IPS-20b (cell line): Measurements from ENCODE around the gene KRT15.

Experiments
- H3K27ac ChIP-seq: one replicate; pipeline ENCODE4 v1.5.1; 2013; ENCODE audit warnings: low read length
- H3K27me3 ChIP-seq: 2 replicates; pipeline ENCODE4 v1.6.1; 2013; ENCODE audit warnings: mild to moderate bottlenecking, low read length, inconsistent platforms; ENCODE audit not compliant: insufficient read depth
- H3K36me3 ChIP-seq: 2 replicates; pipeline ENCODE4 v1.6.1; 2013; ENCODE audit warnings: low read depth, mild to moderate bottlenecking, inconsistent platforms, low read length, moderate library complexity; ENCODE audit not compliant: insufficient read depth
- H3K4me1 ChIP-seq: 2 replicates; pipeline ENCODE4 v1.6.1; 2013; ENCODE audit warnings: mild to moderate bottlenecking, control low read depth, inconsistent platforms, low read length, moderate library complexity; ENCODE audit not compliant: insufficient read depth
- H3K4me3 ChIP-seq: 2 replicates; pipeline ENCODE4 v1.5.1; 2013; ENCODE audit warnings: mild to moderate bottlenecking, low read length, inconsistent platforms
- H3K9ac ChIP-seq: 2 replicates; pipeline ENCODE4 v1.6.1; 2013; ENCODE audit warnings: low read depth, mild to moderate bottlenecking, inconsistent platforms, low read length, moderate library complexity
- H3K9me3 ChIP-seq: 2 replicates; pipeline ENCODE4 v1.6.1; 2013; ENCODE audit warnings: mild to moderate bottlenecking, low read depth, low read length, inconsistent platforms; ENCODE audit not compliant: insufficient read depth

KRT15 gene

GRCh38 chr17:41498276-41498675 lies 20.4 kb downstream of the KRT15 start:
- Histone ChIP-seq H3K36me3 (no peaks in the 10 kb centered on the region), H3K4me3 (no peak overlapping the region), H3K9ac (no peak overlapping the region), H3K27ac (no peak overlapping the region), H3K27me3 (no peaks in the 10 kb centered on the region), H3K4me1 (peaks cover 10% of the 10 kb centered on the region; the same call in 1 of the 2 replicates), H3K9me3 (no peaks in the 10 kb centered on the region)

GRCh38 chr17:41496803-41497484 lies 21.7 kb downstream of the KRT15 start:
- H3K36me3 ChIP-seq, result no peaks in the 10 kb centered on the region
- no peaks in the 10 kb centered on the region for H3K9me3 ChIP-seq
- no peak overlapping the region for H3K9ac ChIP-seq
- H3K27me3 ChIP-seq, result no peaks in the 10 kb centered on the region
- H3K27ac ChIP-seq, result no peak overlapping the region
- H3K4me1 ChIP-seq, result peaks cover 10% of the 10 kb centered on the region; the same call in 1 of the 2 replicates
- H3K4me3 ChIP-seq, result no peak overlapping the region

DNA sequence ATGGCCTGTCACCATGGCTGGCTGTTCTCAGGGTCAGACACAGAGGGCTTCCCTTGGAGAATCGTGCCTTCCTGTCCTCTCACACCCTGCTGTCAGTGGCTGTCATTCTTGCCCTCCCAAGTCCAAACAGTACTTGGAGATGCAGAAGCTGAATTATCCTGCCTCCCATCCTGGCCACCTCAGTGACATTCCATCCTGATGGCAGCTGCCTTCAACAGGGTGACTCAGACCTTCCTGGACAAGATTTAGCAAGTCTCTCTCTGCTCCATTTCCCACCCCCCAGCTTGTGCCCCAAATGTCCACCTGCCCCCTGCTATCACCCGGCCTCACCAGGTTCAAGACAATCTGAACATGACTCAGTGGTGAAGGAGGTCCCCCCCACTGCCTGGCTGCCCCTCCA lies 24.2 kb downstream of the KRT15 start:
- Histone ChIP-seq H3K9ac (no peak overlapping the region), H3K36me3 (no peaks in the 10 kb centered on the region), H3K9me3 (no peaks in the 10 kb centered on the region), H3K27ac (no peak overlapping the region), H3K4me3 (no peak overlapping the region), H3K4me1 (no peaks in the 10 kb centered on the region), H3K27me3 (no peaks in the 10 kb centered on the region)

GRCh38 chr17:41492771-41493170 lies 25.9 kb downstream of the KRT15 start:
- Histone ChIP-seq H3K9me3 (no peaks in the 10 kb centered on the region), H3K27ac (no peak overlapping the region), H3K9ac (no peak overlapping the region), H3K36me3 (no peaks in the 10 kb centered on the region), H3K4me1 (no peaks in the 10 kb centered on the region), H3K4me3 (no peak overlapping the region), H3K27me3 (no peaks in the 10 kb centered on the region; the same call in 1 of the 2 replicates)

GRCh38 chr17:41492351-41492750 lies 26.3 kb downstream of the KRT15 start:
- no peaks in the 10 kb centered on the region for H3K9me3 ChIP-seq
- no peaks in the 10 kb centered on the region for H3K4me1 ChIP-seq
- H3K27ac ChIP-seq, result no peak overlapping the region
- H3K9ac ChIP-seq, result no peak overlapping the region
- H3K36me3 ChIP-seq, result no peaks in the 10 kb centered on the region
- no peak overlapping the region for H3K4me3 ChIP-seq
- peaks cover 4% of the 10 kb centered on the region; the same call in 1 of the 2 replicates for H3K27me3 ChIP-seq

DNA sequence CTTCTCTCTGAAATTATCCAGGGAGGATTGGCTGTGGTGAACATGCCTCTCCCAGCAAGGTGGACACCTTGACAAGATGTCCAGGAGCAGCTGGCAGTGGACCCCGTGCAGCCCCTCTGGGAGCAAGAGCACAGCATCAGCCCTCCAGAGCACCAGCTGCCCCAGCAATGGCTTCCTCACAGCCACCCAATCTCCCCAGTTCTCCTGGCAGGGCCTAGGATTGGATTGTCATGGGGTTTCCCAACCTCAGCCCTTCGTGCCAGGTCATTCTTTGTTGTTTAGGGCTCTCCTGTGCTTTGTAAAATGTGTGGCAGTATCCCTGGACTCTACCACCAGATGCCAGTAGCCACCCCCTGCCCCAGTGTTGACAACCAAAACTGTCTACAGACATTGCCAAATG lies 27.2 kb downstream of the KRT15 start:
- Histone ChIP-seq H3K27ac (no peak overlapping the region), H3K9me3 (no peaks in the 10 kb centered on the region), H3K27me3 (peaks cover 12% of the 10 kb centered on the region), H3K4me1 (no peaks in the 10 kb centered on the region), H3K4me3 (no peak overlapping the region), H3K36me3 (no peaks in the 10 kb centered on the region), H3K9ac (no peak overlapping the region)

GRCh38 chr17:41490000-41490990 lies 28.4 kb downstream of the KRT15 start:
- no peak overlapping the region for H3K27ac ChIP-seq
- no peaks in the 10 kb centered on the region for H3K36me3 ChIP-seq
- H3K9me3 ChIP-seq, result no peaks in the 10 kb centered on the region
- H3K27me3 ChIP-seq, result peaks cover 16% of the 10 kb centered on the region
- H3K4me1 ChIP-seq, result no peaks in the 10 kb centered on the region
- no peak overlapping the region for H3K9ac ChIP-seq
- no peak overlapping the region for H3K4me3 ChIP-seq

GRCh38 chr17:41489531-41489930 lies 29.2 kb downstream of the KRT15 start, which contains the start of gene KRT36:
Gene KRT36, minus strand, starts transcription at chr17:41489910. Its CDS starts 46 bp downstream, at chr17:41489864.
- Histone ChIP-seq H3K27ac (no peak within 1 kb of the TSS), H3K9me3 (no peaks in the 10 kb centered on the region), H3K9ac (no peak within 1 kb of the TSS), H3K4me1 (no peaks in the 10 kb centered on the region), H3K36me3 (no peaks in the 10 kb centered on the region), H3K27me3 (peaks cover 16% of the 10 kb centered on the region), H3K4me3 (no peak within 1 kb of the TSS)

GRCh38 chr17:41486809-41487530 lies 31.7 kb downstream of the KRT15 start:
- Histone ChIP-seq H3K9me3 (no peaks in the 10 kb centered on the region), H3K36me3 (no peaks in the 10 kb centered on the region), H3K27ac (no peak overlapping the region), H3K4me1 (no peaks in the 10 kb centered on the region), H3K27me3 (peaks cover 16% of the 10 kb centered on the region), H3K4me3 (no peak overlapping the region), H3K9ac (no peak overlapping the region)

DNA sequence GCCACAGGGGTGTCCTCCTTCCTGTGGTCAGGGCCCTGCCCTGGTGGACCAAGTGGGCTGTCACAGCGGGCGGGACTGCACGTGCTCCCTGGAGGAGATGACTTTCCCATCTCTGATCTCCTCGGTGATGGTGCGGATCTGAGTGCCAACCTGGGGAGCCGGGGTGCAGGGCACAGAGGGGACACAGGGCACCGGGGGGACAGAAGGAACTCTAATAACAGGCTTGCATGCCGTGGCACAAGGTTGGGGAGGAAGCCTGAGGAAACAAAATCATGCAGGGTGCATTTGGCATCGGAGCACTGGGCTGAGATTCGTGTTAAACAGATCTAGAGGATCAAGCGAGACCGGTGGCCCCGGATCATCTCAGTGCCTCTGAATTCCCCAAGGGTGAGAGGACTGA lies 32.4 kb downstream of the KRT15 start:
- no peaks in the 10 kb centered on the region for H3K9me3 ChIP-seq
- H3K36me3 ChIP-seq, result no peaks in the 10 kb centered on the region
- H3K27me3 ChIP-seq, result peaks cover 16% of the 10 kb centered on the region
- no peak overlapping the region for H3K27ac ChIP-seq
- H3K4me3 ChIP-seq, result no peak overlapping the region
- no peaks in the 10 kb centered on the region for H3K4me1 ChIP-seq
- no peak overlapping the region for H3K9ac ChIP-seq
